GM12873 (cell line): ENCODE data around the gene RAB36.

Source experiments
- TF ChIP-seq, protein P1 (sequence below): IDR thresholded peaks from 2 replicates; pipeline ENCODE4 v1.5.1; 2012; ENCODE audit warnings: low read depth, mild to moderate bottlenecking, moderate library complexity, low read length, control low read depth; ENCODE audit not compliant: insufficient read depth; ENCODE audit errors: missing control alignments

The RAB36 gene

DNA sequence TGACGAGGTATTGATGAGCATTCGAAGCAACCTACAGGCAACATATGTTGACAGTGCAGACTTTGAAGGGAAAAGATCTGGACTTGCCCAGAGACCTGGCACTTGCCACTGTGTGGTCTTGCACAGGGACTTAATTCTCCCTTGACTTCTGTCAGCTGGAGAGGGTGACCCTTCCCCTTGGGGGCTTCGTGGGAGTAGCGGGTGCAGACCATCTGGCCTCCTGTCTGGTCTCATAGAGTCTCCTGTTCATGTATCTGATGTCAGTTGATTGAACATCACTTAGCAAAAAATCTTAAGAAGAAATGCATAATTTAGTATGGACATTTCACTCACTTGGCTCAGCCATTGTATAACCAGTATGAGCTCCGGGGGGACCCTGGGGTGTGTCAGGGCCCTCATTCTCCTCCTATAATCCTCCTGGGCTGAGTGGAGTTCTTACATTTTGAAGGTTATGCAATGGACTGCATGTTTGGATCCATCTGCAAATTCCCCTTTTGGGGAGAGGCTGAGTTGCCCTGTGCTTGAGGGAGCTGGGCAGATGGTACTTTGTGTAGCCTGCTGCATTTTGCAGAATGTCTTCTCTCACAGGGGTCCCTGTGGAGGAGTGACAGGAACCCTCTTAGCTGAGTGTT lies 48.0 kb downstream of the RAB36 start:
- TF ChIP-seq, protein P1, sequence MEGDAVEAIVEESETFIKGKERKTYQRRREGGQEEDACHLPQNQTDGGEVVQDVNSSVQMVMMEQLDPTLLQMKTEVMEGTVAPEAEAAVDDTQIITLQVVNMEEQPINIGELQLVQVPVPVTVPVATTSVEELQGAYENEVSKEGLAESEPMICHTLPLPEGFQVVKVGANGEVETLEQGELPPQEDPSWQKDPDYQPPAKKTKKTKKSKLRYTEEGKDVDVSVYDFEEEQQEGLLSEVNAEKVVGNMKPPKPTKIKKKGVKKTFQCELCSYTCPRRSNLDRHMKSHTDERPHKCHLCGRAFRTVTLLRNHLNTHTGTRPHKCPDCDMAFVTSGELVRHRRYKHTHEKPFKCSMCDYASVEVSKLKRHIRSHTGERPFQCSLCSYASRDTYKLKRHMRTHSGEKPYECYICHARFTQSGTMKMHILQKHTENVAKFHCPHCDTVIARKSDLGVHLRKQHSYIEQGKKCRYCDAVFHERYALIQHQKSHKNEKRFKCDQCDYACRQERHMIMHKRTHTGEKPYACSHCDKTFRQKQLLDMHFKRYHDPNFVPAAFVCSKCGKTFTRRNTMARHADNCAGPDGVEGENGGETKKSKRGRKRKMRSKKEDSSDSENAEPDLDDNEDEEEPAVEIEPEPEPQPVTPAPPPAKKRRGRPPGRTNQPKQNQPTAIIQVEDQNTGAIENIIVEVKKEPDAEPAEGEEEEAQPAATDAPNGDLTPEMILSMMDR, result no peak

DNA sequence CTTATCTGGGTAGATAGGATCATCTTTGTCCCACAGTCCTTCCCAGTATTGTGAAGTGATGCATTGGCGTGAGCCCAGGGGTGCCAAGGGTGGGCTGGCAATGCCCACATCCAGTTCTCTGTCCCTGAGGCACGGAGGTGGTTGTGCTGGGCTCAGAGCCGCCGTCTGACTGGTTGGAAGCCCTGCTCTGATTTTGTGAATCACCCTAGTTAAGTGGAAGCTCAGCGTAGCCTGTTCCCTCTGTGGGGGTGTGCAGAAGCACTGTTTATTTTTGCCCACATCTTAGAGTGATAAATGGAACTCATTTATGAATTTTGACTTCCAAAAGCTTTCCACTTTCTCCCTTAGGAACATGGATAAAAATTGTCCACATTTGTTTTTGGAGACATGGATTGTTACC lies 48.6 kb downstream of the RAB36 start:
- TF ChIP-seq, protein P1, result no peak

DNA sequence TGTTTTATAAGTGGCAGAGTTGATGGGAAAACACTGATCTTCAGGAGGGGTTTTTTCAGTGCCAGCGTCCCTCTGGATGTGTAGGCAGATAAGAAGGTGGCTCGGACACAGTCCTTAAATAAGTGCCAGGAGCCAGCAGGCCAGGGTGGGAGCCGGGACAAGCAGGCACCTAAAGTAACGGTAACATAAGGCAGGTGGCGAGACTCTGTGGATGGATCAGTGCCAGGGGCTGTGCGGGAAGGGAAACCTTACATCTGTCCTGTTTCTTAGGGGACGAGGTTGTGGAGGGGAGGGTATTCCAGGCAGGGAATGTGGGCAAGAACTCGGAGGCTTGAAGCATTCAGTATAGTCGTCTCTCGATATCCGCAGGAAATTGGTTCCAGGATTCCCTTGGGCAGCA lies 50.9 kb downstream of the RAB36 start:
- TF ChIP-seq, protein P1, result no peak

DNA sequence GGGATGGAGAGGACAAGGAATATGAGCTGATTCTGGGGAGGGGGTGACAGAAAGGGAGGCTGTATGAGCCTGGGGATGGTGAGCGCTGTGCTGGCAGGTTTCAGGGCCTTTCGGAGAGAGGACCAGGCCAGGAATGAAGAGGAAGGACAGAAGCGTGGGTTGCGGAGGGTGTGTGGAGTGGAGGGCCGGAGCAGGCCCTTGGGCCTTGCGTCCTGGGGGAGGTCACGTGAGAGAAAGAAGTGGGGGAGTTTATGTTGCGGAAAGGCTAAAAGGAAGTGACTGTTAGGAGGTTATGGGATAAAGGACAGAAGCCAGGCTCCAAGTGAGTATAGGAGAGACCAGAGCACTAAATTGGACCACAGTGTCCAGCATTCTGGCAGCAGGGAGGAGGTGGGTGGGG lies 52.6 kb downstream of the RAB36 start:
- TF ChIP-seq, protein P1, result no peak

DNA sequence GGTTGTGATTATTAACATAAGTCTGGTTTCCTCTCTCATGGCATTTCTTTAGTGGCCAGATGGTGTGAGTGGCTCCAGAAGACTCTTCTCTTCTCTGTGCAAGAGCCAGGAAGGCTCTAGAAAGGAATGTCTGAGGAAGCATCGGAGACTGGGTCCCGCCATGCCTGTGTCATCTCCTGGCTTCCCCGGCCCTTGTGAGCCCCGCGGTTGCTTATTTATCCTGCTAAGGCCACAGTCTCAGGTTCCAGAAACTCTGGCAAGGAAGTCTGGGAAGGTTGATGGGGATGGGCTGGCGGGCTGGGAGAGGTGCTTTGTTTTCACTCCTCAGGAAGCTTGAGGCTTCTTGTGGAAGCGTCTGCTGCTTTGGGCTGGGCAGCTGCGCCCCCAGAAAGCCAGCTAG lies 53.9 kb downstream of the RAB36 start:
- TF ChIP-seq, protein P1, result no peak

DNA sequence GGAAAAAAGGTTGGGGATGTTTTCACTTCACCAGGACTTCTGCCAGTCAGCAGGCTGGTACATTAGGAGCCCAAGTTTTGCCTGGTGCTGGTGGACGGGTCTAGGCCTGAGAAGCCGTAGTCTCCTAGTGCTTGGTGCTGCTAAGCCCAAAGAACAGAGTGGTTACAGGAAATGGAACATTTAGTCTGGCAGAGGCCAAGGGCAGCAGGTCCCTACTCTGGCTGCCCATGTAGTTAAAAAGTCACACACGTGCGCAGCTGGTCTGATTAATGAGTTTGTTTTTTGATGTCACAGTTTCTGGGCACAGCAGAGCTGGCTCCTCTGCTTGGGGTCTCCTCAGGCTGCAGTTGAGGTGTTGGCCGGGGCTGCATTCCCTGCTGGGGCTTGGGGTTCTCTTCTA lies 55.6 kb downstream of the RAB36 start:
- TF ChIP-seq, protein P1, result no peak

DNA sequence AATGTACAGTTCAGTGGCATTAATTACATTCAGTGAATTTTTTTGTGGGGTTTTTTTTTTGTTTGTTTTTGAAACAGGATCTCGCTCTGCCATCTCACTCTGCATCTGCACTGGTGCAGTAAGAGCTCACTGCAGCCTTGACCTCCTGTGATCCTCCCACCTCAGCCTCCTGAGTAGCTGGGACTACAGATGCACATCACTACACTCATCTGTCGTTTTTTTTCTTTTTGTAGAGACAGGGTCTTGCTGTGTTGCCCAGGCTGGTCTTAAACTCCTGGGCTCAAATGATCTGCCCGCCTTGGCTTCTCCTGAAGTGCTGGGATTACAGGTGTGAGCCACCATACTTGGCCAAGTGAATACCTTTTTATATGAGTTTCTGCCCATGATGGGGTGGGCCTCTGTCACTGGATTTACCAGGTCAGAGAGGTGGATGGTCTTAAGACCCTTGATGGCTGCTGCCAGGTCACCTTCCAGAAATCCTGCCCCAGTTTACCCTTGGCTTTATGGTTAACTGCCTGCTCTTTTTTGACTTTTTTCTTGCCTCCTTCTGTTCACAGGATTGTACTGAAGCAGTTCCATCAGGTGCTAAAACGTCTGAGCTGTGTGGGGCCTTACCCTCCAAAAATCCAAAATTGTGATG lies 57.7 kb downstream of the RAB36 start:
- TF ChIP-seq, protein P1, result no peak
